Nucleus accumbens (tissue), 56 donors: ENCODE data around the gene SPR.
A peak's percentile ranks its signal among the peaks of the same experiment; 100 is the strongest.
"Not testable (repeated sequence)": the region's sequence is repeated elsewhere in the genome, so short reads cannot be mapped to it uniquely, and the experiment has no call there.

Source experiments
- DNase-seq, 56 donors: peaks; one replicate each; lab custom pipeline; 2025; lab: John Stamatoyannopoulos, UW

Gene SPR

GRCh38 chr2:72888438-72889202 lies 1.4 kb downstream of the SPR start:
- DNase-seq = no peak

GRCh38 chr2:72889991-72890390 lies 2.8 kb downstream of the SPR start:
- no peak for DNase-seq

- peak in 1 of 56 donors; percentile 21 for DNase-seq
Measured at GRCh38 chr2:72891091-72891818, 4.0 kb downstream of the SPR start.

GRCh38 chr2:72892506-72893173 lies 5.4 kb downstream of the SPR start:
- peak in 42 of 56 donors; percentile 9 to 74 (median 34) for DNase-seq

GRCh38 chr2:72893594-72894319 lies 6.5 kb downstream of the SPR start:
- DNase-seq = peak in 8 of 56 donors; percentile 11 to 39 (median 16)

GRCh38 chr2:72894514-72894913 lies 7.3 kb downstream of the SPR start:
- no peak for DNase-seq

GRCh38 chr2:72895154-72895553 lies 7.9 kb downstream of the SPR start:
- DNase-seq = no peak

- peak in 7 of 56 donors; percentile 11 to 24 (median 16) for DNase-seq
Measured at GRCh38 chr2:72895759-72896281, 8.6 kb downstream of the SPR start.

GRCh38 chr2:72896446-72896845 lies 9.2 kb downstream of the SPR start:
- no peak for DNase-seq

GRCh38 chr2:72897785-72898584 lies 10.8 kb downstream of the SPR start:
- no peak for DNase-seq

- DNase-seq = no peak
Measured at GRCh38 chr2:72898585-72898906, 11.3 kb downstream of the SPR start.

GRCh38 chr2:72900191-72900825 lies 13.1 kb downstream of the SPR start:
- no peak for DNase-seq

- DNase-seq = no peak
Measured at GRCh38 chr2:72901426-72901825, 14.2 kb downstream of the SPR start.

GRCh38 chr2:72907369-72907768 lies 20.2 kb downstream of the SPR start:
- DNase-seq = not testable (repeated sequence)

- no peak for DNase-seq
Measured at GRCh38 chr2:72908741-72909140, 21.5 kb downstream of the SPR start.

GRCh38 chr2:72911256-72911655 lies 24.0 kb downstream of the SPR start:
- no peak for DNase-seq

- no peak for DNase-seq
Measured at GRCh38 chr2:72913486-72914205, 26.4 kb downstream of the SPR start.

GRCh38 chr2:72914206-72914559 lies 27.0 kb downstream of the SPR start:
- DNase-seq = no peak
